HG03025 (cell line): Measurements from ENCODE around the gene CSAG1.
"Not testable (repeated sequence)": the region's sequence is repeated elsewhere in the genome, so short reads cannot be mapped to it uniquely, and the experiment has no call there.

Experiments used
- ATAC-seq: cut with Tn5 transposase; IDR thresholded peaks from one replicate; pipeline ENCODE4 v1.9.1; 2021; ENCODE audit warnings: mild to moderate bottlenecking, moderate library complexity; ENCODE audit not compliant: unreplicated experiment, low FRiP score

The CSAG1 gene

DNA sequence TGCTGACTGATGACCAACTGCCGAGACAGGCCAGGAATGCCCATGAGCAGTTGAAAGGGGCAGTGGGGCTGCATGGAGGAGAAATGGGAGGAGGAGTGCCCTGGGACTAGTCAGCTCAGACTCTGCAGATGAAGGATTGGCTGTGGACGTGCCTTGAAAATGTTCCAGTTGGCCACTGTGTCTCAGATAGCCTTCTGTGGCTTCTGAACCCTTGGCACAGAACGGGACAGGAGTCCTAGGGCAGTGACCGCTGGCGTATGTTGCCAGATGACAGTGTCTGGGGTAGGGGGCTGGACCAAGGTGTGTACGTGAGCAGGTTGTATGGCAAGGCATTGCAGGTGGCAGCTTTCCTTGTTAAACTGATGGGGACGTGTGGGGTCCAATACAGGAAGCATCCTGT lies 27.0 kb downstream of the CSAG1 start:
- not testable (repeated sequence) for ATAC-seq

DNA sequence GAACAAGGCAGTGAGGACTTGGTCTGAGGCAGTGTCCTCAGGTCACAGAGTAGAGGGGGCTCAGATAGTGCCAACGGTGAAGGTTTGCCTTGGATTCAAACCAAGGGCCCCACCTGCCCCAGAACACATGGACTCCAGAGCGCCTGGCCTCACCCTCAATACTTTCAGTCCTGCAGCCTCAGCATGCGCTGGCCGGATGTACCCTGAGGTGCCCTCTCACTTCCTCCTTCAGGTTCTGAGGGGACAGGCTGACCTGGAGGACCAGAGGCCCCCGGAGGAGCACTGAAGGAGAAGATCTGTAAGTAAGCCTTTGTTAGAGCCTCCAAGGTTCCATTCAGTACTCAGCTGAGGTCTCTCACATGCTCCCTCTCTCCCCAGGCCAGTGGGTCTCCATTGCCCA lies 33.1 kb downstream of the CSAG1 start:
- ATAC-seq, result not testable (repeated sequence)

DNA sequence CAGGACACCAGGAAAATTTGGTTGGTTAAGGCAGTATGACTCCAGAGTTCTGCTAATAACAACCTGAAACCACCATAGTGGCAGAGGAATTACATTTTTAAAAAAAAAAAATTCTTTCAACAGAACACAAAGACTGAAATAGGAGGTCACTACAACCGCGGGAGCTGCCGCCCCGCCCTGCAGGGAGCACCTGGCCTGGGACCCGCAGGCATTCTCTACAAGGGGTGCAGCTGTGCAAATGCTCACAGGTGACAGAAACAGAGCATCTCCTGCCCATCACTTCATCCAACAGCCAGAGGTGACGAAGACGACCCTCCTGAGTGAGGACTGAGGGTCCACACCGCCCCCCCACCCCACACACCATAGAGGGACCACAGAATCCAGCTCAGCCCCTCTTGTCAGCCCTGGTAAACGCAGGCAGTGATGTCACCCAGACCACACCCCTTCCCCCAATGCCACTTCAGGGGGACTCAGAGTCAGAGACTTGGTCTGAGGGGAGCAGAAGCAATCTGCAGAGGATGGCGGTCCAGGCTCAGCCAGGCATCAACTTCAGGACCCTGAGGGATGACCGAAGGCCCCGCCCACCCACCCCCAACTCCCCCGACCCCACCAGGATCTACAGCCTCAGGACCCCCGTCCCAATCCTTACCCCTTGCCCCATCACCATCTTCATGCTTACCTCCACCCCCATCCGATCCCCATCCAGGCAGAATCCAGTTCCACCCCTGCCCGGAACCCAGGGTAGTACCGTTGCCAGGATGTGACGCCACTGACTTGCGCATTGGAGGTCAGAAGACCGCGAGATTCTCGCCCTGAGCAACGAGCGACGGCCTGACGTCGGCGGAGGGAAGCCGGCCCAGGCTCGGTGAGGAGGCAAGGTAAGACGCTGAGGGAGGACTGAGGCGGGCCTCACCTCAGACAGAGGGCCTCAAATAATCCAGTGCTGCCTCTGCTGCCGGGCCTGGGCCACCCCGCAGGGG lies 35.3 kb downstream of the CSAG1 start, which contains the start of gene MAGEA3:
Gene MAGEA3, plus strand, starts transcription at position 843 of the 980 bp plus-strand sequence. CDS start 2,039 bp downstream, outside the sequence.
- not testable (repeated sequence) for ATAC-seq

DNA sequence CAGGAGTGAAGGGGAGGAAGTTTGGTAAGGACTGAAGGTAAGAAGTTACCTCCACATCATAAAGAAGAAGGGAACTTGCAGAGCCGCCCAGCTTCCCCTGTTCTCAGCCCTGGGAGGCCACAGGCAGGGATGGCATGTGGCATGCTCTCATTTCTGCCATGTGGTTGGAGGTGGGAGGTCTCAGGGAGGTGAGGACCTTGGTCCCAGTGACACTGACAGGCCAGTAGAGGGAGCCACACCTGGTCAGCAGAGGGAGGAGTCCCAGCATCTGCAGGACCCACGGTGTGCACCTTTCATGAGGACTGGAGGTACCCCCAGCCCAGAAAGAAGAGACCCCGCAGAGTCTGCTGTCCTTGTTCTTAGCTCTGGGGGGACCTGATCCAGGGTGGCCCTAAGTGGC lies 52.5 kb downstream of the CSAG1 start:
- ATAC-seq, result not testable (repeated sequence)
